ENCODE results near the gene NCOA1.

- TF ChIP-seq CTCF (IDR thresholded peaks at IDR 0.05; ENCODE audit: insufficient read depth, low read length) (no peak), POLR2AphosphoS5 (IDR thresholded peaks at IDR 0.05; ENCODE audit: low read depth) (no peak), SPI1 (IDR thresholded peaks at IDR 0.05; ENCODE audit: borderline replicate concordance, low read depth) (no peak), REST (IDR thresholded peaks at IDR 0.05; ENCODE audit: insufficient replicate concordance, low read depth) (no peak)
Observed at GRCh38 chr2:24576617-24577016, 85.6 kb downstream of the NCOA1 start.

Measured in HL-60 (cell line).